H1 (cell line): ENCODE measurements around the gene SKA3. TPM values are rescaled to one million over a fixed set of nuclear protein-coding genes. Genes with fewer than 3 reads are reported as not detected.

Source experiments
- POLR2AphosphoS5 ChIP-seq: IDR thresholded peaks from 2 replicates; pipeline ENCODE4 v1.6.1; 2011; ENCODE audit warnings: low read depth, low read length
- SUZ12 ChIP-seq: fragments of 200-600 bp; sonication (generic); IDR thresholded peaks from 2 replicates; pipeline ENCODE4 v1.6.1; 2012; ENCODE audit warnings: mild to moderate bottlenecking, inconsistent platforms, low read length, moderate library complexity, mixed read lengths
- TEAD4 ChIP-seq: IDR thresholded peaks from 2 replicates; pipeline ENCODE4 v1.6.1; 2012; ENCODE audit warnings: low read depth, low read length, inconsistent platforms, mixed read lengths
- polyA plus RNA-seq, 7 experiments: library from polyadenylated mRNA; depleted of rRNA in 3 of 7; stranded (reverse) in 5 of 7; unstranded in 2 of 7; fragments of >200 nt in 5 of 7; fragments of 200-250 nt in 2 of 7; gene quantifications; 1 replicate in 5 of 7; 2 replicates in 1 of 7; 4 replicates in 1 of 7; pipeline versions ENCODE4 v1.2.1 to v1.2.3, GENCODE V29; 2011 to 2013; ENCODE audit warnings: missing spikeins in 2 of 7, mixed read lengths in 2 of 7
- total RNA-seq: library from RNA; stranded (reverse); fragmentation: NEBNext Ultra II Directional; extraction: Animal tissue kit (Norgen Biotek cat#: 25700); gene quantifications from 2 replicates; pipeline ENCODE4 v1.2.1, GENCODE V29; 2021

Gene SKA3
- total and polyA plus RNA-seq, 2 of the 8 experiments (the other 6 are each of a cell fraction or from before 2014, with no cell fraction given): 32.3 to 63.7 TPM

DNA sequence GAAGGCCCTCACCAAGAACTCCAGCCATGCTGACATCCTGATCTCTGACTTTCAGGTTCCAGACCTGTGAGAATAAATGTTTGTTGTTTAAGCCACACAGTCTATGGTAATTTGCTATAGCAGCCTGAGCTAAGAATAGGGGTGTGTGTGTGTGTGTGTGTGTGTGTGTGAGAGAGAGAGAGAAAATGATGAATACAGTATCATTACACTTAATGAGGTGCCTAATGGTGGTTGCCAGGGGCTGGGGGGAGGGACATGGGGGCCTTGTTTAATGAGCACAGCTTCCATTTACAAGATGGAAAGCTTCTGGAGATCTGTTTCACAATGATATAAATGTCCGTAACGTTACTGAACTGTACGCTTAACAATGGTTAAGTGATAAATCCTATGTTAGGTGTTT lies 61.1 kb downstream of the SKA3 start (continued):
- TF ChIP-seq POLR2AphosphoS5 (no peak), SUZ12 (no peak), TEAD4 (no peak)
